Stomach (tissue), 4 donors: ENCODE data around the gene RNU1-3.
"Not testable (repeated sequence)": the region's sequence is repeated elsewhere in the genome, so short reads cannot be mapped to it uniquely, and the experiment has no call there.

Experiments
- CTCF ChIP-seq, 7 experiments: fragments of 450-650 bp in 4 of 7; fragments of 200-600 bp in 3 of 7; sonication (generic) in 3 of 7; IDR thresholded peaks; one replicate each; pipeline ENCODE4 v1.5.1; 2016 to 2019; ENCODE audit warnings: antibody characterized with exemption in 7 of 7, control low read depth in 2 of 7, mild to moderate bottlenecking in 1 of 7
- EP300 ChIP-seq: sonication (generic); formaldehyde crosslinking; IDR thresholded peaks from one replicate; pipeline ENCODE4 v1.6.1; 2017; ENCODE audit warnings: antibody characterized with exemption
- POLR2A ChIP-seq, 4 donors: fragments of 450-650 bp; IDR thresholded peaks; one replicate each; pipeline ENCODE4 v1.6.1; 2016; ENCODE audit warnings: antibody characterized with exemption in 4 of 4, control low read depth in 2 of 4, mild to moderate bottlenecking in 1 of 4, moderate library complexity in 1 of 4
- POLR2AphosphoS5 ChIP-seq, 3 donors: sonication (generic); formaldehyde crosslinking; IDR thresholded peaks; one replicate each; pipeline ENCODE4 v1.6.1; 2016; ENCODE audit warnings: antibody characterized with exemption in 3 of 3

GRCh38 chr1:16680366-16680765 is 13.6 kb upstream of the RNU1-3 start:
- not testable (repeated sequence) for TF ChIP-seq CTCF (IDR thresholded peaks at IDR 0.05); POLR2A (IDR thresholded peaks at IDR 0.05); EP300; POLR2AphosphoS5 (IDR thresholded peaks at IDR 0.05)
